Activated T-helper 1 cell treated with anti-CD3 and anti-CD28 coated beads, Interleukin-2, amount 50 U/mL, for 16 hours (primary cell): Measurements from ENCODE around the gene AJAP1.

Source experiments
- DNase-seq, 2 donors: peaks; one replicate each; pipeline ENCODE4 v3.0.0-alpha.2; 2020; ENCODE audit warnings: low read depth in 1 of 2, low spot score in 1 of 2

Gene AJAP1

DNA sequence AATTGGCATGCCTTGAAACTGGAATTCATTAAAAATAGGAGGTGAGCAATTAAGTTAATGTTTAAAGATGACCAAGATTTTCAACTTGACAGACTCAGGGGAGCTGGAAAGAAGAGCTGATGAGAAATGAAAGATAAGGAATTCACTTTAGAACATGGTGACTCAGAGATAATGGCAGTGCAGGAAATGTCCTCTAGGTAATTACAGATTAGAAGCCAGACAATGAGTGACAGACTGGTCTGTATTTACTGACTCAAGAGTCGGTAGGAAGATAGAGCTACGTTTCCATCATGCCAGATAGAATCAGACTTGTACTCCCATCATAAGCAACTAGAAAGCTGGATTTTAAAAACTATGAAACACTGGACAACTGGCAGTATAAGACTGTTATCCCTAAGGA lies 151.6 kb downstream of the AJAP1 start:
- no peak for DNase-seq

DNA sequence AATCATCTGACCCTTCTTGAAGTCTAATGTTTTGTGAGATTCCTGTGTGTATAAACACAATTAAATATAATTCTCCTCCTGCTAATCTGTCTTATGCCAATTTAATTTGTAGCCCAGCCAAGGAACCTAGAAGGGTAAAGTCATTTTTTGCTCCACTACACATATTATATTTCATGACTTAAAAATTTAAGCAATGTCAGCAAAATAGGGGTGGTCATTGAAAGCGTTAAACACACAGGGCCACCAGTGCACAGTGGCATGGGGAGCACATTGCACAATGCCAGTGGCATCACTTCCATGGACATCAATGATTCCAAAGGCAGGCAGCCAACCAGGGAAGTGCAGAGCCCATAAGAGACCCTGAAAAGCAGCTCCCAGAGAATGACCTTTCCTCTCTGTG lies 166.1 kb downstream of the AJAP1 start:
- no peak for DNase-seq

DNA sequence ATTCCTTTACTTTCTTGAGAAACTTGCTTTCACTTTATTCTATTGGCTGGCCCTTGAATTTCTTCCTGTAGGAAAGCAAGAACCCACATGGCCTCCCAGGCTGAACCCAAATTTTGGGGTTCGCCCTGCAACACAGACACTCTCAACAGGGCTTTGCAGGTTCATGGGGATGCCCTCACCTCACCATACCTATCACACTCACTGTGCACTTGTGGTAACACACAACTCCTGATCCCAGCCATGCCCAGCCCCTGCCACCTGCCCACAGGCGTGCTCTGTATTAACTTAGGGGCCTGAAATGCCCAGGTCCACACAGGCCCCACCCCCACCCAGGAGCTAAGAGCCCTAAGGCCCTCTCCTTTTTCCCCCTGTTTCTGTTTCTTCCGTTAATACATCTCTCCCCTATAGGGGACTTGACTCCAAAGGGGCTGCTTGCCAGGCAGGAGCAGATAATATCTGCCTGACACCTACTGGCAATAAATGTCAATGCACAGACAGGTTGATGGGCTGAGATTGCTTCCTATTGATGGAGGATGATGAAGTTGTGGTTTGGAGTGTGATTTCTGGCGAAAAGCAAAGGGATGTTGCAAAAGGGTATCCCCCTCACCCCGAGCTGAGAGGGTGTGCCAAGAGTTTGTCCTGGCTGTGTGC lies 171.5 kb downstream of the AJAP1 start:
- no peak for DNase-seq

DNA sequence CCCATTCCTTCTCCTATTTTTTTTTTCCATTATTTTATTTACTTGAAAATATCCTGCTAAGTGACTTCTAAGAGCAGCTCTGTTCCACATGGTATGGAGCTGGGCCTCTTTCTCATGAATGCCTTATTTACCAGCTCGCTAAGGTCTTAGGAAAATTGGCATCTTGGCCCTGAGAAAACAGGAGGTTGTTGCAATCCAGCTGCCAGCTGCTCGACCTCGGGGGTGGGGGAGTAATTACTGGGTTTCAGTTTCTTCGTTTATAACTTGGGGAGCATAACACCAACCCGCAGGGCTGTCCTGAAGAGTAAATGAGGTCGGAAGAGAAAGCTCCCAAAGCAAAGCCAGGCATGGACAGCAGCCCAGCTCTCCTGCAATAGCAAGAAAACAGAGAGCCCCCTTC lies 176.3 kb downstream of the AJAP1 start:
- DNase-seq: no peak

DNA sequence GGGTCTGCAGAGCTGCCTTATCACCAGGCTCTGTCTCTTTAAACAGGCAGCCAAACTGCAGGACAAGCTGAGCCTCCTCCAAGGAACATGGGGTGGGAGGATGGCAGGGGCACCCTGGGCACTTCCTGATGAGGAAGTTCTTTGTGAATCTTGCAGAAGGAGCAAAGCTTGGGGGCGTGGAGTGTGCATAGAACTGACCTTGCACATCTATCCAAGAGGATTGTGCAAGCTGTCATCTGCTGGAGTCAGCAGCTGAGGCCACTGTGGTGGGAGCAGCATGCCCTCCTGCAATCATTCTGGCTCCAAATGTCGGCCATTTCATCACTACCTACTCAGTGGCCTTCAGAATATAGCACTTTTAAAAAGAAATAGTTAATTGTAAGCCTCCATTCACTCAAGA lies 182.2 kb downstream of the AJAP1 start:
- DNase-seq: no peak

DNA sequence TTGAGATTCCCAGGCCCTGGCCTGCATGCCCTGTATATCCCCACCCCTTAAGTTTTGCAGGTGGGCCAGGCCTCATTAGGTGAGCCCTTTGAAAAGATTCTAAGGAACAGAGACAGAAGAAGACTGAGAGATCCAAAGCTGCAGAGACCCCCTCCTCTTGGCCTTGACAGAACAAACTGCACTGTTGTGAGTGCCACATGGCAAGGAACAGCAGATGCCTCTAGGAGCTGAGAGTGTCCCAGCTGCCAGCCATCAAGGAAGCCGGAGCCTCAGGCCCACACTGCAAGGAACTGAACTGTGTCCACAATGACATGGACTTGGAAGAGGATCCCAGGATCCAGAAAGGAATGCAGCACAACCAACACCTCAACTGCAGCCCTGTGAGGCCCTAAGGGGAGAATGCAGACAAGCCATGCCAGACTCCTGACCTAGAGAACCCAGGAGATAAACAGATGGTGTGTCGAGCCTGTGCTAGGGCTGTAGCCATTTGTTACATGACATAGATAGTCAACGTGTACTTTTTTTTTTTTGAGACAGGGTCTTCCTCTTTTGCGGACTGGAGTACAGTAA lies 182.7 kb downstream of the AJAP1 start:
- DNase-seq: no peak

DNA sequence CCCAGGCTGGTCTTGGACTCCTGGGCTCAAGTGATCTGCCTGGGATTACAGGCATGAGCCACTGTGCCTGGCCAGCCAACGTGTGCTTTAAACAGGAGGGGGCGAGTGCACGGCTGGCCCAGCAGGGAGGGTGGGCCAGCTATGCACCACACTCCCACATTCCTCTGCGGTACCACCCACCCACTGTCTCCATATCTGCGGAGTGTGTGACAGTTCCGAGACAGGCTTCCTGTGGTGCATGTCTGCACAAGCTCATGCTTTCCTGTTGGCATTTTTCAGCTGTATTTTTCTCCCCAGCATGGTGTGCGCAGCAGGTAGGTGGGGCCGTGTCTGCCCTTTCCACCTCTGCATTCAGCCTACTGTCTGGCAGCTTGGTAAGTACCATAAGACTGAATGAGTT lies 183.3 kb downstream of the AJAP1 start:
- no peak for DNase-seq

DNA sequence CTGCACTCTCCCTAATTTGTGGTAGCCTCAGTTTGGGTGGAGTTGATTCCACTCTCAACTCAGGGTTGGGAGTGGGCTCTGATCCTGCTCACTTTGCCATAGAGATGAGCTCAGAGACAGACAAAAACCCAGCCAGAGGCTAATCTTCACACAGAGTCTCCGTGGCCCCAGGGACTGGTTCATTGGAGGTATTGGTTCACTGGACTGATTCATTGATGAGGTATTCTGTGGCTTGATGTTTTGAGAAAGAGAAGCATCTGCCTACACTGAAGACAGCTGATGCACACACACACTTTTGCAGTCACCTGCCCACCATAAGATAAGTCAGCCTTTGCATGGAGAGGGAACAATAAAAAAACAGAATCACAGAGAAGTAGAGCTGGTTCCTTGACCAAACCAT lies 183.8 kb downstream of the AJAP1 start:
- DNase-seq: no peak
